Measurements from ENCODE around the gene PRPH.

DNA sequence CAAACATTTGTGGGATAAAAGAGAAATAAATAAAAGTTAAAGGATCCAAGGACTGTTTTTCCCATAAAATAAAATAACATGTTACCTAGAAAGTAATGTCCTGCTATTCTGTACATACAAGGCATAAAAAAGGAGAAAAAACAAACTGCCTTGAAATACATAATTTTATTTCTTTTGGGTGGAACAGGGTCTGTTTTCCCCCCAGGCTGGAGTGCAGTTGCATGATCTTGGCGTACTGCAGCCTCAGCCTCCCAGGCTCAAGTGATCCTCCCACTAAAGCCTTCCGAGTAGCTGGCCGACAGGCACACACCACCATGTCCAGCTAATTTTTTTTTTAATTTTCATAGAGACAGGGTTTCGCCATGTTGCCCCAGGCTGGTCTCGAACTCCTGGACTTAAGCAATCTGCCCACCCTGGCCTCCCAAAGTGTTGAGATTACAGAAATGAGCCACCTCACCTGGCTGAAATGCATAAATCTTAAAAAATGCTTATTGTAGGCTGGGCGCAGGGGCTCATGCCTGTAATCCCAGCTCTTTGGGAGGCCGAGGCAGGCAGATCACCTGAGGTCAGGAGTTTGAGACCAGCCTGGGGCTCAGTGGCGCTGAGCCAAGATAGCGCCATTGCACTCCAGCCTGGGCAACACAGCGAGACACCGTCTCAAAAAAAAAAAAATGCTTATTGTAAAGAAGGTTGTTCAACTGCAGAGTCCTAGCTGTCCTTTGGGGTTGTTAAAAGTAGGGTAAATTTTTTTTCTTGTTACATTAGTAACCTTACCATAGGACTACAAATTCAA is 34.2 kb upstream of the PRPH start:
- TF ChIP-seq CTCF (IDR thresholded peaks at IDR 0.05), result no peak
- TF ChIP-seq POLR2A (IDR thresholded peaks at IDR 0.05), result no peak

Measured in lower leg skin (tissue), 3 donors.